IMR-90 (cell line): ENCODE data around the gene DPP6.

Source experiments
- MXI1 ChIP-seq: IDR thresholded peaks from 2 replicates; pipeline ENCODE4 v1.6.1; 2012; ENCODE audit warnings: low read depth, mild to moderate bottlenecking, low read length, moderate library complexity, borderline replicate concordance
- POLR2A ChIP-seq: IDR thresholded peaks from 2 replicates; pipeline ENCODE4 v1.6.1; 2012; ENCODE audit warnings: mild to moderate bottlenecking, low read depth, low read length
- RAD21 ChIP-seq: IDR thresholded peaks from 2 replicates; pipeline ENCODE4 v1.6.1; 2012; ENCODE audit warnings: low read length, improper control_type of control experiment
- RFX5 ChIP-seq: IDR thresholded peaks from 2 replicates; pipeline ENCODE4 v1.8.0; 2012; ENCODE audit warnings: low read depth, mild to moderate bottlenecking, low read length, moderate library complexity
- TF ChIP-seq, protein P1 (sequence below): conservative IDR thresholded peaks from 2 replicates; pipeline ENCODE4 v1.5.1; 2012; ENCODE audit warnings: mild to moderate bottlenecking, low read depth, low read length, improper control_type of control experiment

- TF ChIP-seq, protein P1, sequence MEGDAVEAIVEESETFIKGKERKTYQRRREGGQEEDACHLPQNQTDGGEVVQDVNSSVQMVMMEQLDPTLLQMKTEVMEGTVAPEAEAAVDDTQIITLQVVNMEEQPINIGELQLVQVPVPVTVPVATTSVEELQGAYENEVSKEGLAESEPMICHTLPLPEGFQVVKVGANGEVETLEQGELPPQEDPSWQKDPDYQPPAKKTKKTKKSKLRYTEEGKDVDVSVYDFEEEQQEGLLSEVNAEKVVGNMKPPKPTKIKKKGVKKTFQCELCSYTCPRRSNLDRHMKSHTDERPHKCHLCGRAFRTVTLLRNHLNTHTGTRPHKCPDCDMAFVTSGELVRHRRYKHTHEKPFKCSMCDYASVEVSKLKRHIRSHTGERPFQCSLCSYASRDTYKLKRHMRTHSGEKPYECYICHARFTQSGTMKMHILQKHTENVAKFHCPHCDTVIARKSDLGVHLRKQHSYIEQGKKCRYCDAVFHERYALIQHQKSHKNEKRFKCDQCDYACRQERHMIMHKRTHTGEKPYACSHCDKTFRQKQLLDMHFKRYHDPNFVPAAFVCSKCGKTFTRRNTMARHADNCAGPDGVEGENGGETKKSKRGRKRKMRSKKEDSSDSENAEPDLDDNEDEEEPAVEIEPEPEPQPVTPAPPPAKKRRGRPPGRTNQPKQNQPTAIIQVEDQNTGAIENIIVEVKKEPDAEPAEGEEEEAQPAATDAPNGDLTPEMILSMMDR = no peak
- TF ChIP-seq MXI1 (no peak), RAD21 (no peak), RFX5 (no peak), POLR2A (no peak)
These were observed 507.3 kb downstream of the DPP6 start for GRCh38 chr7:154559454-154559853.
